CD4-positive, alpha-beta T cell treated with Interleukin-10 for 1 hour (primary cell): ENCODE measurements around the gene PALM.
A peak's percentile ranks its signal among the peaks of the same experiment; 100 is the strongest.

ENCODE experiments used
- DNase-seq: peaks from one replicate; pipeline ENCODE4 v3.0.0-alpha.2; 2020

The PALM gene

DNA sequence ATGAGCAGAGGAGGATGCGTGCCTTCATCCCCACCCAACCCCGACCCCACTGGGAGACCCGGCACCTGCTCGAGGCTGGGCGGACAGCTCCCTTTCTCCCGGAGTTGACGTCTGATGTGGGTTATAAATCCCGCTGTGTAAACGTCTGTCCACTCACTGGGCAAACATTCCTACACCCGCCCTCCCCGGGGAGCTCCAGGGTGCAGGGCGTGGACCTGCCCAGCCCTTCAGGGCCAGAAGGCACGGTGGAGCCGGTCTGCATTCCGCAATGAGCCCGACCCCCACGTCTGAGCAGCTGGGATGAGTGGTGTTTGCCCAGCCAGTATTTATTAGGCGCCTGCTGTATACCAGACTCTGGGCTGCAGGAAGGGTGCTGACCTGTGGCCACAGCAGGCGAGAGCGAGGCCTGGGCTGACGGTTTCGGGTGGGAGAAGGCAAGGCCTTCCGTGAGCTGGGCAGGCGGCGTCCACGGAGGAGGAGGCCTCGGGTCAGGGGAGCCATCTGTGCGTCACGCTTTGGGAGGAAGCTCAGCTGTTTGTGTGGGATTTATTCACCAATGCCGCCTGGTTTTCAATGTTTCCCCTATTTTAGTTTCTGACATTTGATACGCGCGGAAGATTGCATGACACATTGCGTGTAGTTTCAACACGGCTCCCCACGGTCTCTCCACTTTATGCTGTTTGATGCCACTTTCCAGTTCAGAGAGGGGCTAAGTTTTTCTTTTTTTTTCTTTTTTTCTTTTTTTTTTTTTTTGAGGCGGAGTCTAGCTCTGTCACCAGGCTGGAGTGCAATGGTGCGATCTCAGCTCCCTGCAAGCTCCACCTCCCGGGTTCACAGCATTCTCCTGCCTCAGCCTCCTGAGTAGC lies 44.1 kb downstream of the PALM start:
- no peak for DNase-seq

GRCh38 chr19:754530-754929 lies 45.8 kb downstream of the PALM start:
- no peak for DNase-seq

DNA sequence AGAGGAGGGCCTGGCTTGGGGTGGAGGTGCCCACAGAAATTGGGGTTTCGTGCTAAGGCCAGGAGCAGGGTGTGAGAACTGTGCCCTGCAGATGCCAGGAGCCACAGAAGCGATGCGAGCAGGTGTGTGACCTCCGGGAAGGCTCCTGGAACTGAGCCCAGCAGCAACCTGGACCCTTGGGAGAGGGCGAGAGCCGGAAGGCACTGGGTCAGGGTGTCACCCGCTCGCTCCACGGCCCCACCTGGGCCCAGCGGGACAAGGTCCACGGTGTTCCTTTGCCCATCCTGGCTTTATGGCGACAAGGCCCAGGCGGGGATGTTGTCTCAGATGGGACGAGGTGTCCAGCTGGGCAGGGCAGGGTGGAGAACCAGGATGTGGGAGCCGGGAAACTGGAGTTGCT lies 46.3 kb downstream of the PALM start:
- no peak for DNase-seq

DNA sequence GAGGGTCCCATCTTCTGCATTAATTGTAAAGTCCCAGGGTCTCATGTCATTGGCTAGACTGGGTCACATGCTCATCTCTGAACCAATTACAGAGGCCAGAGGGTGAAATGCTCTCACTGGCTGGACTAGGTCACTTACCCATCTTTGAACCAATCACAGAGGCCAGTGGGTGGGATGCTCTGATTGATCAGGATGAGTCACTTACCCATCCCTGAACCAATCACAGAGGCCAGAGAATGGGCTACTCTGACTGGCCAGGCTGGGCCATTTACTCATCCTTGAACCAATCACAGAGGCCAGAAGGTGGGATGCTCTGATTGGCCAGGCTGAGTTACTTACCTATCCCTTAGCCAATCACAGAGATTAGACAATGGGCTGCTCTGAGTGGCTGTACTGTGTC lies 47.5 kb downstream of the PALM start:
- no peak for DNase-seq

DNA sequence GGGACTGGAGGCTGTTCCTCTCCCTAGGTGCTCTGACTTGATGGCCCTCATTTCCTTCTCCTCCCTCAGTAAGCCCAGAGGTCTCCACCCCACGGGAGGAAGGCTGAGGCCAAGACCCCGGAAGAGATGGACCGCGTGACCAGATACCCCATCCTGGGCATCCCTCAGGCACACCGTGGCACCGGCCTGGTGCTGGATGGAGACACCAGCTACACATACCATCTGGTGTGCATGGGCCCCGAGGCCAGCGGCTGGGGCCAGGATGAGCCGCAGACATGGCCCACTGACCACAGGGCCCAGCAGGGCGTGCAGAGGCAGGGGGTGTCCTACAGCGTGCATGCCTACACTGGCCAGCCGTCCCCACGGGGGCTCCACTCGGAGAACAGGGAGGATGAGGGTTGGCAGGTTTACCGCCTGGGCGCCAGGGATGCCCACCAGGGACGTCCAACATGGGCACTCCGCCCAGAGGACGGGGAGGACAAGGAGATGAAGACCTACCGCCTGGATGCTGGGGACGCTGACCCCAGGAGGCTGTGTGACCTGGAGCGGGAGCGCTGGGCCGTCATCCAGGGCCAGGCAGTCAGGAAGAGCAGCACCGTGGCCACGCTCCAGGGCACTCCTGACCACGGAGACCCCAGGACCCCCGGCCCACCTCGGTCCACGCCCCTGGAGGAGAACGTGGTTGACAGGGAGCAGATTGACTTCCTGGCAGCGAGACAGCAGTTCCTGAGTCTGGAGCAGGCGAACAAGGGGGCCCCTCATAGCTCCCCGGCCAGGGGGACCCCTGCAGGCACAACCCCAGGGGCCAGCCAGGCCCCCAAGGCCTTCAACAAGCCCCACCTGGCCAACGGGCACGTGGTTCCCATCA lies 48.3 kb downstream of the PALM start:
- no peak for DNase-seq

- no peak for DNase-seq
These were observed 49.3 kb downstream of the PALM start for GRCh38 chr19:757811-758668.

- no peak for DNase-seq
These were observed 54.4 kb downstream of the PALM start for GRCh38 chr19:763181-763580.

- DNase-seq, result no peak
These were observed 55.1 kb downstream of the PALM start for GRCh38 chr19:763869-764268.

DNA sequence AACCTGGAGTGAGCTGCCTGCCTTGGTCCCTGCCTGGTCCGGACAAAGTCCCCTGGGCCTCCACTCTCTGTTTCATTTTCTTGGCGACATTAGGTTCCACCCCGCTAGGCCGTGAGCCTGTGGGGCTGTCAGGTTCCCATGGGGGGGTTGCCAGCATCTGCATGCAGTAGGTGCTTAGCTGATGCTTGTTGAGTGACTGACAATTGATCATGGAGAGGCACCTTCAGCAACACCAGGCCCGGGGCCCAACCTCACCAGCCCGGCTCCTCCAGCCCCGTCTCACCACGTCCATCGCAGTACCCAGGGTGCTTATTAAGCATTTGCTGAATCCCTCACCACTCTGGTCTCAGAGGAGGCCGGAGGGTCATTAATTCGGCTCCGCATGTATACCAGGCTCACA lies 55.6 kb downstream of the PALM start:
- DNase-seq, result no peak

GRCh38 chr19:765179-765738 lies 56.5 kb downstream of the PALM start:
- no peak for DNase-seq

DNA sequence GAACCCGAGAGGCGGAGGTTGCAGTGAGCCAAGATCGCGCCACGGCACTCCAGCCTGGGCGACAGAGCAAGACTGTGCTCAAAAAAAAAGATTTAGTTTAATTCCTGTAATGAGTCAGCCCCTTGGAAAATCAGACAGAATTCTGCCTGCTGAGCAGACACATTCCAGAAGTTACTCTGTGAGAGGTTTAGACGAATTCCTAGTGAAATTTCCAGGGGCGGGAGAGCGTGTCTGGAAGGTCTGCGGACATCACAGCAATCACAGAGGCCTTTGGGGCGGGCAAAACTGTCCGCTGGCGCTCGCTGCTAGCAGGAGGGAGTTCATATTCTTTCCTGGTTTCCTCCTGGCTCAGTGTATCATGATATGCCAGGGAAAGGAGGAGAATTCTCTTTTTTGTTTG lies 59.7 kb downstream of the PALM start:
- no peak for DNase-seq

DNA sequence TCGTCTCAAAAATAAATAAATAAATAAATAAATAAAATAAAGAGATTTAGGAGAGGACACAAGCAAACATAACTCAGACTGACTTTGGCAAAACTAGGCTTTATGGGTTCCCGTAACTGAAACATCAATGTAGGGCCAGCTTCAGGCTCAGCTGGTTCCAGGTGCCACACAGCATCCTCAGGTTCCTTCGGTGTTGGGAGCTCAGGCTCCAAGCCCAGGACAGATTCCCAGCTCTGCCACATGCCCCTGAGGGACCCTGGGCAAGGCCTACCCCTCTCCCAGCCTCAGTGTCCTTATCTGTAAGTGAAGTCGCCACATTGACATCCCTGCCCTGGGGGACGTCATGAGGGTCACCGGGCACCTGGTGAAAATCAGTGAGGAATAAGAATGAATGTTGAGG lies 60.9 kb downstream of the PALM start:
- DNase-seq, result no peak

DNA sequence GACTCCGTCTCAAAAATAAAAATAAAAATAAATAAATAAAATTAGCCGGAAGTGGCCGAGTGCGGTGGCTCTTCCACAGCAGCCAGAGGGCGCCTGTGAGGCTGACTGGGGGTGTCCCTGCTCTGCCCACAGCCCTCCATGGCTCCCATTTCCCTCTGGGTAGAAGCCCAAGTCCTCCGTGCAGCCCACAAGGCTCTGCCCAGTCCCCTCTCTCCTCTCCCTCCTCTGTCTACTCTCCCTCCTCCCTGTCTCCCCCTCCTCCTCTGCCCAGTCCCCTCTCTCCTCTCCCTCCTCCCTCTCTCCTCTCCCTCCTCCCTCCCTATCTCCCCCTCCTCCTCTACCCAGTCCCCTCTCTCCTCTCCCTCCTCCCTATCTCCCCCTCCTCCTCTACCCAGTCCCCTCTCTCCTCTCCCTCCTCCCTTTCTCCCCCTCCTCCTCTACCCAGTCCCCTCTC lies 62.6 kb downstream of the PALM start:
- DNase-seq, result peak; percentile 35

GRCh38 chr19:772063-772462 lies 63.3 kb downstream of the PALM start:
- no peak for DNase-seq

GRCh38 chr19:772730-773436 lies 64.1 kb downstream of the PALM start:
- DNase-seq, result no peak

- no peak for DNase-seq
These were observed 67.8 kb downstream of the PALM start for GRCh38 chr19:776549-776948.

DNA sequence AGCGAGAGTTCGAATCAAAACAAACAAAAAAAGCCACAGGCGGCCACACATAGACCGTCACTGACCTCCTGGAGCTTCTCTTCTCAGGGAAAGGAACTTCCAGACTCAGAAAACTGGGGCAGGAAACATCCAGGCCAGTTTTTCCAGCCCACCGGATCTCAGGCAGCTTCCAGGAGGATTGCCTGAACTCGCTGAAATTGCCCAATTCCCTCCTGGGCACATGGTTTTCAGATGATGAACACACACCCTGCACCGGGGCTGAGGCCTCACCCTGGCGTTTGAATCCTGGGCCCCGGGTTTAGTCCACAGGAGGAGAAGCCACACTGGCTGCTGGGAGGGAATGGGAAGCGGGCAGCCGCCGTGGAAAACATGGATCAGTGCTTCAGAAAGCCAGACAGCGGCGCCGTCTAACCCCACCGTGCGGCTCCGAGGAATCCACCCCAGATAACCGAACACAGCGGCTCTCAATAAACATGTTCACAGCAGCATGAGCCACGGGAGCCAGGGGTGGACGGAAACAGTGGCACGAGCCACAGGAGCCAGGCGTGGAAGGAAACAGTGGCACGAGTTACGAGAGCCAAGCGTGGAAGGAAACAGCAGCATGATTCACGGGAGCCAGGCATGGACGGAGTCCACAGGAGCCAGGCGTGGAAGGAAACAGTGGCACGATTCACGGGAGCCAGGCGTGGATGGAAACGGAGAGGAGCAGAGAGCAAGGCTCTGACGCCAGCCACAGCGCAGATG lies 70.3 kb downstream of the PALM start:
- DNase-seq, result no peak

DNA sequence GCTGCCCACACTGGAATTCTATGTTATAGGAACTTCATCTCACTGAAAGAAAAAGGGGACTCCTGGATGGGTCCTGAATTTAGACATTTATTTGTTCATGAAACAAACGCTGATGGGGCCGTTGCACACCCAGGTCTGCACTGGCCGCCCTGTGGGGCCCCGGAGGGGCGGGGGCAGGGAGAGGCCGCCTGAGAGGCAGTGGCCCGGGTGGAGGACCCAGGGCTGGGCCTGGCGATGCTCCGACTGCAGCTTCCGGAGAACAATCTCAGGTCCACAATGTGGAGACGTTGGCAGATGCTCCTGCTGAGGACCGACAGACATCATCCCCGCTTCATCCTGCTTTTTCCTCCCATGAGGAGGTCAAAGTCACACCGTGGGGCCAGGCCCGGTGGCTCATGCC lies 72.2 kb downstream of the PALM start:
- DNase-seq, result no peak

GRCh38 chr19:781800-782184 lies 73.1 kb downstream of the PALM start:
- DNase-seq, result no peak

DNA sequence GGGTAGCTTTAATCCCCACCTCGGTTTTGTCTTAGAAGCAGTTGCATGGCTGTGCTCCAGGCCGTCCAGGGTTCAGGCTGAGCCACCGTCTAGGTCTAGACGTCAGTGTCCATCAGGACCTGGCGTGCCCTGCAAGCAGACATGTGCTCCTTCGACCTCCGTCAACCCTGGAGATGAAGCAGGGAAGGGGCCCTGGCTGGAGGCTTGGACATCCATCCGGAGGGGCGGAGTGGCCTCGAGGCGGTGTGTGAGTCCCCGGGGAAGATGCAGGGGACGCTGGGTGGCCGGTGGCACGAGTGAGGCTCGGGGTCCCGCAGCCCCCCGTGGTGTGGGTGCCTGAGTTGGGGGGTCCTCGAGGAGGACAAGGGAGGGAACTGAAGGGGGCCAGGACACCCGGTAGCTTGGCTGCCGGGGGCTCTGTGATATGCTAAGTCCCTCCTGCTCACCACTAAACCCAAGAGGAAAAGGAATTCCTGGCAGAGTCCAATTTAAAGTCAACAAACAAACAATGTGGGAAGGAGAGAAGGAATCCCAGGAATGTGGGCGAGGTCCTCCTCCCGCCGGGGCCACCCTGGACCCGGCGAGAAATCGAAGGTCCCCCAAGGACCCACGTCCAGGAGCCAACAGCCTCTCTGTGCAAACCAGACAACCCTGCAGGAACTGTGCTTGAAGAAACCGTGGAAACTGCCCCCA lies 73.6 kb downstream of the PALM start:
- DNase-seq, result no peak
